Measurements from ENCODE around the gene DHPS.
"Not testable (repeated sequence)": the region's sequence is repeated elsewhere in the genome, so short reads cannot be mapped to it uniquely, and the experiment has no call there.

The DHPS gene

DNA sequence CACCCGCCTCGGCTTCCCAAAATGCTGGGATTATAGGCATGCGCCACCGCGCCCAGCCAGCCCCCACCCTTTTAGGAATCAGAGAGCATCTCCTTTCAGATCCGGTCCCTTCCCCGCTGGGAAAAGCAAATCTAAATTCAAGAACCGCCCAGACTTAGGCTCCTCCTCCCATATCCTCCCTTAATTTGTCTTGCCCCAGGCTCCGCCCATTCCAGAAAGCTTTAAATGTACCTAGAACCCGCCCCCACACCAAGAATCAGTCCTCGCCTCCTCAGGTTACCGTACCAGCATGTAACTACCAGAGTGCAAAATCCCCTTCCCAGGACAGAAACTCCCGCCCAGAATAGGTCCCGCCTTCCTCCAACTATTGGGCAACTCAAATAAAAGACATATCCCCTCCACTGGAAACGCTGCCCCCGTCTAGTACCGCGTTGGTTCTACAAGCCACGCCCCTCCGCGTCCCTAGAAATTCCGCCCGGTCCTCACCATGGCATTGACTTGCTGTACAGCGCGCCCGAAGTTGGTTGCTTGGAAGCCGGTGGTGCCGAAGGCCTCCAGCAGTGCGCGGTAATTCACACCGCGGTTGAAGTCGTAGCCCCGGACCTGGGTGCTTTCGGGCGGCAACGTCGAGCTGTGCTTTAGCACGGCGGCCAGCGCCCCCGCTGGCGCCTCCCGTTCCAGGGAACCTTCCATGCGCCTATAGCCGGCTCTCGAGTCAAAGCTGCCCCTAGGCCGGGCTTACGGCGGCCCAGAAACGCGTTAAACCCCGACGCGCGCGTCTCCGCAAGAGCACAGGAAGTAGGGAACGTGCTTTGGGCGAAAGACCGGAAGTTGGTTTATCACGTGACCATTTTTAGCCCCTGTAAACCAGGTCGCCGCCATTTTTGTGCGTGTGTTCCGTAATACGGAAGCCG lies at the start of gene DHPS:
Gene DHPS, minus strand, starts transcription at position 807 of the 914 bp plus-strand sequence. Its CDS starts 114 bp downstream, at position 693.
- peak; percentile 95 for DNase-seq (ENCODE audit: low spot score)

GRCh38 chr19:12731337-12731736 lies 49.7 kb upstream of the DHPS start:
- DNase-seq (ENCODE audit: low spot score) = no peak

DNA sequence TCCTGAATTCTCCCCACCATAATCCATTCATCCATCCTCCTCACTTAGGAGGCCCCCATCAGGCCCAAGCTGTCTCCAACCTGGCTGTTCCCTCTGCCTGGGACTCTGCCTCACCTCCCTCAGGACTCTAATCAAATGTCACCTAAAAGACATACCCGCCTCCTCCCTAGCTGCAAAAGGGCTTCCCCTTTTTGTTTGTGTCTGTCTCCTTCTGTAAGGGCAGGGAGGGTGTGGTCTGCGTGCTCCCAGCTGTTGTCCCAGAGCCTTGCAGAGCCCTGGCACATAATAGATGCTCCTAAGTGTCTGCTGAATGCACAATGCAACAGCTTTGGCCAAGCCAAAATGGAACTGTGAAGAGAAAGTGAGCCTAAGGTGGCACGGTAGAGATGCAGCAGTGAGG lies 48.4 kb upstream of the DHPS start:
- no peak for DNase-seq (ENCODE audit: low spot score)

- no peak for DNase-seq (ENCODE audit: low spot score)
Observed at GRCh38 chr19:12727745-12728433, 46.2 kb upstream of the DHPS start.

DNA sequence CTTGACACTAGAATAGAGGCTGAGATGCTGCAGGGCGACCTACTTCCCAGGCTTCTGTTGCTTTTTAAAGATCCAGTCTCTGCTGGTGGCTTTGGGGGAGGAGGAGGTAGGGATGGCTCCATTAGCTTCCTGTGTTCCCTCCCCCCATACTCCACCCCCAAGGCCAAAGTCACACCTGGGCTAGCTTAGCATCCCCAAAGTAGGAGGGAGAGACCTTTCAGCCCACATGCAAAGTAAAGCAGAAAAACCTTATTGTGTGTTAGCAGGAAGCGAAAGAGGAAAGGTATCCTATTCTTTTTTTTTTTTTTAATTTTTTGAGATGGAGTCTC lies 45.3 kb upstream of the DHPS start:
- no peak for DNase-seq (ENCODE audit: low spot score)

DNA sequence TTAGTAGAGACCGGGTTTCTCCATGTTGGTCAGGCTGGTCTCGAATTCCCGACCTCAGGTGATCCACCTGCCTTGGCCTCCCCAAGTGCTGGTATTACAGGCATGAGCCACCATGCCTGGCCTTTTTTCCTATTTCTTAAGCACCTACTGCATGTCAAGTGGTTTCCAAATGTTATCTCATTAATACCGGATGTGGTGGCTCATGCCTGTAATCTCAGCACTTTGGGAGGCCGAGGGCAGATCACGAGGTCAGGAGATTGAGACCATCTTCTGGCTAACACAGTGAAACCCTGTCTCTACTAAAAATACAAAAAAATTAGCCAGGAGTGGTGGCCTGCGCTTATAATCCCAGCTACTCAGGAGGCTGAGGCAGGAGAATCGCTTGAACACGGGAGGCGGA lies 43.9 kb upstream of the DHPS start:
- not testable (repeated sequence) for DNase-seq (ENCODE audit: low spot score)

GRCh38 chr19:12723641-12724426 lies 42.2 kb upstream of the DHPS start, which contains the start of gene TNPO2:
TSS of gene TNPO2 (minus strand) at chr19:12723932. CDS start at chr19:12720977, 2,955 bp downstream.
- DNase-seq (ENCODE audit: low spot score) = peak; percentile 65

GRCh38 chr19:12723381-12723640 lies 41.6 kb upstream of the DHPS start:
- DNase-seq (ENCODE audit: low spot score) = no peak

- peak; percentile 97 for DNase-seq (ENCODE audit: low spot score)
Observed at GRCh38 chr19:12722566-12723380, 41.1 kb upstream of the DHPS start.

DNA sequence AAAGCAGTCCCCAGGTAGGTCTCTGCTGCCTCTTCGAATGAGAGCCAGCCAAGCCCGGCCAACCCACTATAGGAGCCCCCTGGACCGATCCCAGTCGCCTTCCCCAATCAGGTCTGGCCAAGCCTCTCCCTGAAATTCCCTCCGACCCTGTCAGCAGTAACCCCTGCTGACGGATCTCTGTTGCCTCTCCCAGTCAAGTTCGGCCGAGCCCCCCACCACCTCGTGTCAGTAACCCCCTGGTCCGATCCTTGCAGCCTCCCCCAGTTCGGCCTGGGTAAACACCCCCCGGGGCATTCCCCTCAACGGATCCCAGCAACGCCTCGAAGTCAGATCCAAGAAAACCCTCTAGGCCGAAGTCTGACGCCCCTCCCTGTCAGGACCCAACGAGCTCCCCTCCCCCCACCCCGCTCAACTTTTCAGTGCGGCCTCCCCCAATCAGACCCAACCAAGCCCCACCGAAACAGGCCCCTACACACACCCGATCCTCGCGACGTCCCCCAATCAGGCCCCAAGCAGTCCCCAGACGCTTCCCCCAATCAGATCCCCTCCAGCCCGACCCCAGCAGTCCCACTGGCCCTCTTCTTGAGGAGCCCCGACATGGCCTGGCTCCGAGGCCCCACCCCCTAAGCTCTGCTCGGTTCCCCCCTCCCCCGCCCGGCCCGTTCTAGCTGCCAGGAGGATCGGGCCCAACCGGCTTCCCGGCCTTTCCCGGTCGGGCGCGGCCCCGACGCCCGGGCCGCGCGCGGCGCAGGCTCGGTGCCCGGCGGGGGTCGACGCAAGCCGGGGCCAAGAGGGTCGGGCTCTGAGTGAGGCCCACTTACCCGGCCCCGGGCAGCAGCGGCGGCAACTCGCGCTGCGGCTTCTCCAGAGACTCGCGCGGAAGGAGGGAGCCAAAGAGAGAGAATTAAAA lies 40.2 kb upstream of the DHPS start:
- peak; percentile 89 for DNase-seq (ENCODE audit: low spot score)

DNA sequence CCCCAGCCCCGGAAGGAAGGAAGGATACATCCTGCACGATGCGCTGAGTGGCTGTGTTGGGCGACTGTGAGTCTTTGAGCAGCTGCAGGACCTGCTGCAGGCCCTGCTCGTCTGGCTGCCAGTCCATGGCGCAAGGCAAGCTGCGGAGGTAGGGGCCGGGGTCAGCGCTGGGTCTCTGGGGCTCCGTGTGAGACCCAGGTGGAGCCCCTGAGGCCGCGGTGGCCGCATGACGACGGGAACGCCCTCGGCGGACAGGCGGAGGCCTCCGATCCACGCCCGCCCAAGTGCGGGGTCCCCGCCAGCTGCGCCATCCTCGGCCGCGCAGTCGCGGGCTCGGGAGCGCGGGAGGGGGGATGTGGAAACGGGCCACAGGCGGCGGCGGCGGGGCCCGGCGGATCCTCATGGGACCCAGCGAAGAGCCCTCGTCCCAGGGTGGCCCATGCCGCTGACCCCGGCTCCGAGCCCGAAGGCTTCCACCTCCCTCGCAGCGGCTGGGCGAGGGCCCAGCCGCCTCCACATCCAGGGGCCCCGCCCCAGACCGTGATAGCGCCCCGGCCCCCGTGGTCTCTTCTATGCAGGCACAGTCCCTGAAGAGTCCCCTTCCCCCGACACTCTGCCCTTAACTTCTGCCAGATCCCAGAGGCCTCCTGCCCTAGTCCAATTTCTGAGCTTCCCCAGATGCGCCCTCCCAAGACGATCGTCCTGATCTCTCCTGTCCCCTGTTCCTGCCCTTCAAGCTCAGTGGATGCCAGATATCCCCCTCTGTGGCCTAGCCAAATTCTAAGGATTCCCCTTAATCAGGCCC lies 39.4 kb upstream of the DHPS start:
- peak; percentile 58 for DNase-seq (ENCODE audit: low spot score)

GRCh38 chr19:12720296-12720695 lies 38.6 kb upstream of the DHPS start:
- DNase-seq (ENCODE audit: low spot score) = no peak

GRCh38 chr19:12715929-12716328 lies 34.2 kb upstream of the DHPS start:
- DNase-seq (ENCODE audit: low spot score) = no peak

DNA sequence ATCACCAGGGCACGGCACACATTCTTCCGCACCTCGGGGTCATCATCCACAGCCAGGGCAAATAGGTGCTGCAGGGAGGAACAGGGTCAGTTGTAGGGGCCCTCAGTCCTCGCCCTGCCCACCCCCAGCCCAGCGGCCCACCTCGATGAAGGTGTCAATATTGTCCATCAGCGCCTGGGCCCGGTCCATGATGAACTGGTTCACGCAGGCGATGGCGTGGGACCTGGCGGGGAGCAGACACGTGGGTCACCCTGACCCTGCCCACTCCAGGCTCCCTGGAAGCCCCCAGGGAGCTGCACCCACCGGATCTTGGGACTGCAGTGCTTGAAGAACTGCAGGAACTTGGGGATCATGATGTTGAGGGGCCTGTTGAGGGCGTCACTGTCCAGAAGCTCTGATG lies 33.4 kb upstream of the DHPS start:
- no peak for DNase-seq (ENCODE audit: low spot score)

DNA sequence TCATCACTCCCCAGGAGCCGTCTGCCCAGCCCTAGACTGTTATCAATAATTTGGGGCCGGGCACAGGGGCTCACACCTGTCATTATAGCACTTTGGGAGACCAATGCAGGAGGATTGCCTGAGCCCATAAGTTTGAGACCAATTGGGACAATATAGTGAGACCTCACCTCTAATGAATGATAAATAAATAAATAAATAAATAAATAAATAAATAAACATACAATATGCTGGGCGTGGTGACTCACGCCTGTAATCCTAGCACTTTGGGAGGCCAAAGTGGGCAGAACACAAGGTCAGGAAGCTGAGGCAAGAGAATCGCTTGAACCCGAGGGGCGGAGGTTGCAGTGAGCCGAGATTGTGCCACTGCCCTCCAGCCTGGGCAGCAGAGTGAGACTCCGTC lies 31.6 kb upstream of the DHPS start:
- not testable (repeated sequence) for DNase-seq (ENCODE audit: low spot score)

- not testable (repeated sequence) for DNase-seq (ENCODE audit: low spot score)
Observed at GRCh38 chr19:12712077-12712476, 30.4 kb upstream of the DHPS start.

DNA sequence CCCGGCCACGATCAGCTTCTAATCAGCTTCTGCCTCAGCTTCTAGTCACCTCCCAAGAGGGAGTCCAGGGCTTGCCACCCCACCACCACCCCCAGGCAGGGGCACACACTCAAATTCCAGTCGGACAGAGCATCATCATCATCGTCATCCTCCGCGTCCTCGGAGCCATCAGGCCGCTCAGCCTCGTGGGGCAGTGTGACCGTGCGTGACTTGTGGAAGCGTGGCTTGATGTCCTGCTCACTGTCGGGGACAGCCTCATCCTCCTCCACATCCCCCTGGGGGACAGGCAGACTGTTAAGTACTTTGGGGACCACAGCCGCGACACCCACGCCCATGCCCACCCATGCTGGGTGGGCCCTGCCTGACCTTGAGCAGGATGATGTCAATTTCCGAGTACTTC lies 29.5 kb upstream of the DHPS start:
- DNase-seq (ENCODE audit: low spot score) = no peak

- DNase-seq (ENCODE audit: low spot score) = no peak
Observed at GRCh38 chr19:12708641-12709040, 27.0 kb upstream of the DHPS start.

DNA sequence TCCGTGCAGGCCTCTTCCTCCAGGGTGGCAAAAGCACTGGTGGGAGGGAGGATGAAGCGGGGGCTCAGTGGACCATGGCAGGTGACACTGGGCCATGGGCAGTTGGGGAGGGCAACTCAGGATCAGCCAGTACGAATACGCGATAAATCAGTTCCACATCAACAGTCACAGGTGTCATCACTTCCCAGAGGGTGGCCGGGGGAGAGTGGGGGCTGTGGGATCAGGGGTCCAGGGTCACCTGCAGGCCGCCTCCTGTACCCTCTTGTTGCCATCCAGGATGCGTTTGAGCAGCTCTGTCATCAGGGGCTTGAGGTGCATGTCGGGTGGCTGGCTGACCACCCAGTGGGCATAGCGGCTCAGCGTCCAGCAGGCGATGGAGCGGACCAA lies 24.6 kb upstream of the DHPS start:
- DNase-seq (ENCODE audit: low spot score) = no peak
